HCT116 (cell line): ENCODE data around the gene SLC22A23. TPM values are rescaled to one million over a fixed set of nuclear protein-coding genes. Genes with fewer than 3 reads are reported as not detected.

Source experiments
- ATAC-seq: fragments of 200-7000 bp; cut with Tn5 transposase; 2 replicates; pipeline ENCODE4 v1.9.1; 2020; ENCODE audit warnings: mild to moderate bottlenecking, moderate library complexity
- BruUV-seq: library from RNA; stranded (reverse); fragments of 400-500 nt; replicated peaks from 2 replicates; lab custom pipeline; 2021; lab: Mats Ljungman, UMichigan
- CTCF ChIA-PET: fragments of 300-600 bp; sonication (Branson Sonifier 250); formaldehyde crosslinking; loops from one replicate; lab custom pipeline; 2021; ENCODE audit warnings: antibody characterized with exemption; lab: Charles Lee
- POLR2A ChIA-PET: fragments of 300-600, 350-600 bp; sonication (Branson Sonifier 250); formaldehyde crosslinking; loops from one replicate; lab custom pipeline; 2021; ENCODE audit warnings: antibody characterized with exemption; lab: Charles Lee
- RAD21 ChIA-PET, 2 experiments: fragments of 300-600 bp; sonication (Branson Sonifier 250); formaldehyde crosslinking; loops; one replicate each; lab custom pipeline; 2023; ENCODE audit warnings: low total read pairs in 2 of 2; ENCODE audit not compliant: uncharacterized antibody in 2 of 2, unreplicated experiment in 2 of 2, low non-redundant PET in 1 of 2; lab: Charles Lee
- DNase-seq: peaks from one replicate; pipeline ENCODE4 v3.0.0-alpha.2; 2010; ENCODE audit warnings: low read depth, low spot score
- H2AFZ ChIP-seq: fragments of 200-600 bp; shearing (Covaris generic), sonication (generic); 2 replicates; pipeline ENCODE4 v1.6.1; 2017; ENCODE audit warnings: low read depth, mixed run types, mixed read lengths, antibody characterized with exemption, low read length; ENCODE audit not compliant: poor library complexity, severe bottlenecking
- H3K27ac ChIP-seq: 2 replicates; pipeline ENCODE4 v1.5.1; 2012; ENCODE audit warnings: low read depth, low read length
- H3K27me3 ChIP-seq: fragments of 200-600 bp; sonication (generic); 2 replicates; pipeline ENCODE4 v1.6.1; 2016; ENCODE audit warnings: mixed run types, low read length, mixed read lengths; ENCODE audit not compliant: insufficient read depth
- H3K36me3 ChIP-seq, 2 experiments: fragments of 200-500 bp in 1 of 2; fragments of 200-600 bp in 1 of 2; sonication (Bioruptor generic) in 1 of 2; sonication (generic) in 1 of 2; 2 replicates each; pipeline versions ENCODE4 v1.5.1 to v1.6.1; 2014 to 2016; ENCODE audit warnings: low read length in 2 of 2, inconsistent platforms in 1 of 2, mixed read lengths in 1 of 2, mixed run types in 1 of 2; ENCODE audit not compliant: insufficient read depth in 2 of 2, control insufficient read depth in 1 of 2
- H3K4me1 ChIP-seq, 2 experiments: fragments of 200-600 bp in 1 of 2; sonication (generic) in 1 of 2; 2 replicates each; pipeline versions ENCODE4 v1.5.1 to v1.6.1; 2012 to 2017; ENCODE audit warnings: low read length in 2 of 2, inconsistent platforms in 1 of 2, mild to moderate bottlenecking in 1 of 2, mixed read lengths in 1 of 2, mixed run types in 1 of 2, moderate library complexity in 1 of 2; ENCODE audit not compliant: insufficient read depth in 2 of 2, control insufficient read depth in 1 of 2
- H3K4me2 ChIP-seq: fragments of 200-600 bp; sonication (generic); 2 replicates; pipeline ENCODE4 v1.6.1; 2017; ENCODE audit warnings: mixed run types, low read length, mixed read lengths
- H3K4me3 ChIP-seq, 2 experiments: fragments of 200-600 bp in 1 of 2; sonication (generic) in 1 of 2; replicated peaks in 1 of 2; 2 replicates each; pipeline ENCODE4 v1.5.1; 2011 to 2016; ENCODE audit warnings: low read length in 2 of 2, control low read depth in 1 of 2, low read depth in 1 of 2, mild to moderate bottlenecking in 1 of 2, mixed read lengths in 1 of 2, mixed run types in 1 of 2
- H3K79me2 ChIP-seq: fragments of 200-600 bp; sonication (generic); 2 replicates; pipeline ENCODE4 v1.6.1; 2017; ENCODE audit warnings: mild to moderate bottlenecking, mixed run types, low read length, moderate library complexity, mixed read lengths; ENCODE audit not compliant: insufficient read depth
- H3K9ac ChIP-seq: fragments of 200-600 bp; sonication (generic); 2 replicates; pipeline ENCODE4 v1.6.1; 2016; ENCODE audit warnings: low read length, mixed read lengths
- H3K9me2 ChIP-seq: fragments of 200-600 bp; sonication (generic), shearing (Covaris generic); 2 replicates; pipeline ENCODE4 v1.6.1; 2017; ENCODE audit warnings: mixed run types, mild to moderate bottlenecking, moderate library complexity; ENCODE audit not compliant: insufficient read depth
- H3K9me3 ChIP-seq, 2 experiments: fragments of 200-500 bp in 1 of 2; fragments of 200-600 bp in 1 of 2; sonication (Bioruptor generic) in 1 of 2; sonication (generic) in 1 of 2; 2 replicates each; pipeline ENCODE4 v1.6.1; 2014 to 2017; ENCODE audit warnings: low read length in 2 of 2, mixed read lengths in 2 of 2, inconsistent platforms in 1 of 2, low read depth in 1 of 2, mild to moderate bottlenecking in 1 of 2, mixed run types in 1 of 2, moderate library complexity in 1 of 2; ENCODE audit not compliant: control insufficient read depth in 1 of 2, insufficient read depth in 1 of 2
- H4K20me1 ChIP-seq: fragments of 200-600 bp; sonication (generic), shearing (Covaris generic); 2 replicates; pipeline ENCODE4 v1.6.1; 2017; ENCODE audit warnings: mixed run types, mild to moderate bottlenecking, moderate library complexity; ENCODE audit not compliant: insufficient read depth
- ATF3 ChIP-seq: IDR thresholded peaks from 2 replicates; pipeline ENCODE4 v1.6.1; 2012
- CBX3 ChIP-seq: IDR thresholded peaks from 2 replicates; pipeline ENCODE4 v1.6.1; 2012; ENCODE audit warnings: low read depth
- CTCF ChIP-seq, 3 experiments: fragments of 200-600 bp in 1 of 3; sonication (generic) in 1 of 3; IDR thresholded peaks in 2 of 3; conservative IDR thresholded peaks in 1 of 3; 2 replicates each; pipeline ENCODE4 v1.5.1; 2012 to 2017; ENCODE audit warnings: low read depth in 2 of 3, low read length in 2 of 3, antibody characterized with exemption in 1 of 3, borderline replicate concordance in 1 of 3, control low read depth in 1 of 3, mild to moderate bottlenecking in 1 of 3, mixed read lengths in 1 of 3, mixed run types in 1 of 3, moderate library complexity in 1 of 3; ENCODE audit not compliant: insufficient read depth in 1 of 3
- EZH2phosphoT487 ChIP-seq: fragments of 200-600 bp; IDR thresholded peaks from 2 replicates; pipeline ENCODE4 v1.6.1; 2018; ENCODE audit warnings: antibody characterized with exemption, borderline replicate concordance
- FOSL1 ChIP-seq: IDR thresholded peaks from 2 replicates; pipeline ENCODE4 v1.6.1; 2012; ENCODE audit warnings: low read depth
- POLR2A ChIP-seq: IDR thresholded peaks from 2 replicates; pipeline ENCODE4 v1.7.0; 2011; ENCODE audit warnings: borderline replicate concordance; ENCODE audit not compliant: insufficient read depth, insufficient read length; ENCODE audit errors: extremely low read depth
- REST ChIP-seq: IDR thresholded peaks from 2 replicates; pipeline ENCODE4 v1.6.1; 2012; ENCODE audit warnings: low read depth
- SIN3A ChIP-seq: IDR thresholded peaks from 2 replicates; pipeline ENCODE4 v1.6.1; 2012; ENCODE audit warnings: low read depth
- SP1 ChIP-seq: IDR thresholded peaks from 2 replicates; pipeline ENCODE4 v1.6.1; 2012; ENCODE audit warnings: low read depth
- SRF ChIP-seq: IDR thresholded peaks from 2 replicates; pipeline ENCODE4 v1.6.1; 2012; ENCODE audit warnings: low read depth
- TCF7L2 ChIP-seq: IDR thresholded peaks from 2 replicates; pipeline ENCODE4 v1.7.0; 2011; ENCODE audit warnings: borderline replicate concordance, inconsistent platforms; ENCODE audit not compliant: insufficient read depth, insufficient read length; ENCODE audit errors: extremely low read depth
- ZBTB33 ChIP-seq: IDR thresholded peaks from 2 replicates; pipeline ENCODE4 v1.6.1; 2011; ENCODE audit warnings: mild to moderate bottlenecking, low read length, moderate library complexity; ENCODE audit not compliant: insufficient replicate concordance; ENCODE audit errors: extremely low read depth
- intact Hi-C: fragments of 100-400 bp; cut with micrococcal nuclease; formaldehyde crosslinking; loops from 2 replicates; pipeline ENCODE4 v1.10.0; 2022
- total RNA-seq: library from RNA; stranded (reverse); gene quantifications from one replicate; pipeline ENCODE4 v1.2.1, GENCODE V29; 2021; ENCODE audit not compliant: unreplicated experiment

Gene SLC22A23
- total RNA-seq, 1 experiment from 2014 or later = 11.5 TPM

GRCh38 chr6:3397229-3398164 is 59.4 kb downstream of the SLC22A23 start:
- no peak overlapping the region for H3K4me3 ChIP-seq
- no peaks in the 10 kb centered on the region for H4K20me1 ChIP-seq
- ChIA-PET CTCF (no interaction called here), RAD21 (no interaction called here), POLR2A (interaction anchor here (0.5 kb wide), 1 partner anchor 8 kb away, joined by 3 read pairs; no protein-coding TSS in a partner anchor)
- H3K4me2 ChIP-seq = no peak overlapping the region
- no peak overlapping the region for H2AFZ ChIP-seq
- H3K9me3 ChIP-seq = no peaks in the 10 kb centered on the region
- ATAC-seq = no peak
- no peak for DNase-seq
- H3K9me2 ChIP-seq = no peaks in the 10 kb centered on the region
- H3K27ac ChIP-seq = no peak overlapping the region
- TF ChIP-seq SRF (no peak), CBX3 (no peak), POLR2A (no peak), CTCF (IDR thresholded peaks at IDR 0.05 in 2 of 3, conservative IDR thresholded peaks at IDR 0.05 in 1 of 3; ENCODE audit: borderline replicate concordance in 1 of 3, insufficient read depth in 1 of 3, low read depth in 2 of 3, low read length in 2 of 3) (no peak), SP1 (no peak), TCF7L2 (no peak), REST (no peak), EZH2phosphoT487 (no peak), ATF3 (no peak), ZBTB33 (no peak), SIN3A (no peak), FOSL1 (no peak)
- no peaks in the 10 kb centered on the region for H3K27me3 ChIP-seq
- no peak overlapping the region for H3K9ac ChIP-seq
- H3K79me2 ChIP-seq = no peaks in the 10 kb centered on the region
- H3K4me1 ChIP-seq = peaks cover 2 to 10% of the 10 kb centered on the region in 2 experiments; a peak in 3 of 4 replicates
- no peaks in the 10 kb centered on the region for H3K36me3 ChIP-seq
- intact Hi-C loops = no loop called here
- no TSS peak for BruUV-seq
